NCI-H526 (cell line): Measurements from ENCODE around the gene ADAM12.
A peak's percentile ranks its signal among the peaks of the same experiment; 100 is the strongest.

Source experiments
- DNase-seq, 2 experiments: peaks; one replicate each; lab custom pipeline; 2025; lab: John Stamatoyannopoulos, UW

Gene ADAM12

GRCh38 chr10:126314863-126315493 is 73.3 kb downstream of the ADAM12 start:
- no peak for DNase-seq

- DNase-seq = no peak
Measured at GRCh38 chr10:126312167-126312566, 76.1 kb downstream of the ADAM12 start.

GRCh38 chr10:126309228-126309883 is 78.9 kb downstream of the ADAM12 start:
- DNase-seq = no peak

- no peak for DNase-seq
Measured at GRCh38 chr10:126302826-126303665, 85.2 kb downstream of the ADAM12 start.

- DNase-seq = no peak
Measured at GRCh38 chr10:126302476-126302756, 85.9 kb downstream of the ADAM12 start.

- no peak for DNase-seq
Measured at GRCh38 chr10:126301701-126302475, 86.4 kb downstream of the ADAM12 start.

GRCh38 chr10:126294451-126294850 is 93.8 kb downstream of the ADAM12 start:
- DNase-seq = no peak

- no peak for DNase-seq
Measured at GRCh38 chr10:126290232-126290631, 98.0 kb downstream of the ADAM12 start.

GRCh38 chr10:126288547-126289493 is 99.5 kb downstream of the ADAM12 start:
- no peak for DNase-seq

GRCh38 chr10:126286256-126286780 is 102.0 kb downstream of the ADAM12 start:
- no peak for DNase-seq

GRCh38 chr10:126283307-126283706 is 105.0 kb downstream of the ADAM12 start:
- no peak for DNase-seq

- no peak for DNase-seq
Measured at GRCh38 chr10:126278851-126279250, 109.4 kb downstream of the ADAM12 start.

GRCh38 chr10:126277181-126277580 is 111.1 kb downstream of the ADAM12 start:
- DNase-seq = no peak

GRCh38 chr10:126272526-126272925 is 115.8 kb downstream of the ADAM12 start:
- DNase-seq = no peak

- no peak for DNase-seq
Measured at GRCh38 chr10:126270111-126270510, 118.2 kb downstream of the ADAM12 start.

GRCh38 chr10:126268013-126268920 is 120.0 kb downstream of the ADAM12 start:
- no peak for DNase-seq

GRCh38 chr10:126264102-126265018 is 123.9 kb downstream of the ADAM12 start:
- no peak for DNase-seq

GRCh38 chr10:126263006-126263676 is 125.1 kb downstream of the ADAM12 start:
- DNase-seq = peak in 1 of 2 experiments; percentile 19
